NCI-H1092 (cell line): Measurements from ENCODE around the gene RCOR3.
"Not testable (repeated sequence)": the region's sequence is repeated elsewhere in the genome, so short reads cannot be mapped to it uniquely, and the experiment has no call there.

Experiments used
- DNase-seq: peaks from one replicate; lab custom pipeline; 2025; lab: John Stamatoyannopoulos, UW

The RCOR3 gene

GRCh38 chr1:211340622-211341507 lies 81.7 kb downstream of the RCOR3 start:
- DNase-seq, result no peak

GRCh38 chr1:211341999-211342398 lies 82.8 kb downstream of the RCOR3 start:
- no peak for DNase-seq

DNA sequence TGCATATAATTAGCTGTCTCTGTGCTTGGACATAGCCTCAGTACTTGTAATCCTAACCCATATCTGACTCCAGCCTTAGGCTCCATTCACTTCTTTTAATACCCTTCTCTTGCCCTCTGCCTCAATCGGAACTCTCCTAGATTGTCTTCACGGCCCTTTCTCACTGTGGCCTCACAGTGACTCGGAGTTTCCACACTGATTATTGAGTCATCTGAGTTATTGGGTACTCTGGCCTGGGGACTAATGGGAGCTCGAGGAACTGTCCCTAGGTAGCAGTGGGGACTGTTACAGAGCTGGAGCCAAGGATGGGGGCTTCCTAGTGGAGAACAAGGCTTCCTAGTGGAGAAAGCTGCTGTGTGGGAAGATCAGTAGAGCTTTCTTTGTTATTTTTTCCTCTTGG lies 84.4 kb downstream of the RCOR3 start:
- no peak for DNase-seq

DNA sequence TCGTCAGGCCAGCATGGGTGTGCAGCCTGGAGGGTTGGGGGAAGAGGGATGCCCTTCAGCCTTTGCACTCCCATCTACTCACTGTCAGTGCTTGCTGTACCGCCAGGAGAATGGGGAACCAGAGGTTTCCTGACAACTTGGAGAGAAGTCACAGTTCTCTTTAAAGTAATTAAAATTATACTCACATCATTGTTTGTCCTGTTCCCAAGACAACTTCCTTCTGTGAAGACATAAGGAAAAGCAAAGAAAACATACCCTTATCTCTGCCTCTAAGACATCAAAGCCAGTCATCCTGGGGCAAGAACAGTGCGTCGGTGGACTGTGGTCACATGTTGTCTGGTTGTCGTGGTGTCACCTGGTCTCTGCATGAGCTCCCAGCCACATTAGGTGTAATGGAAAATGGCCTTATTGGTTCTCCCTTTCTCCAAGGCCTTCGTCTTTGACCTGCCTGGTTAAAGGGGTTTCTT lies 85.0 kb downstream of the RCOR3 start:
- no peak for DNase-seq

- DNase-seq, result no peak
These were observed 86.6 kb downstream of the RCOR3 start for GRCh38 chr1:211345719-211346118.

- DNase-seq, result no peak
These were observed 88.1 kb downstream of the RCOR3 start for GRCh38 chr1:211347077-211347844.

GRCh38 chr1:211348547-211348946 lies 89.4 kb downstream of the RCOR3 start:
- no peak for DNase-seq

- no peak for DNase-seq
These were observed 90.6 kb downstream of the RCOR3 start for GRCh38 chr1:211349741-211350140.

GRCh38 chr1:211352055-211352454 lies 92.9 kb downstream of the RCOR3 start:
- not testable (repeated sequence) for DNase-seq

DNA sequence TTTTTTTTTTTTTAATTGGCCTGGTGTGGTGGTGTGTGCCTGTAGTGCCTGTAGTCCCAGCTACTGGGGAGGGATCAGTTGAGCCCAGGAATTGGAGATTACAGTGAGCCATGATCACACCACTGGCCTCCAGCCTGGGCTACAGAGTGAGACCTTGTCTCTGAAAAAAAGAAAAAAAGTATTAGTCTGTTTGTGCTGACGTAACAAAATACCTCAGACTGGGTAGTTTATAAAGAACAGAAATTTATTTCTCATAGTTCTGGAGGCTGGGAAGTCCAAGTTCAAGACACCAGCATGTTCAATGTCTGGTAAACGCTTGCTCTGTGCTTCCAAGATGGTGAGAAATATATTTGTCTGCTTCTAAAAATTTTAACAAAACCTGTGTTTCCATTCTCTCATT lies 93.3 kb downstream of the RCOR3 start:
- no peak for DNase-seq

GRCh38 chr1:211352985-211353515 lies 93.9 kb downstream of the RCOR3 start:
- DNase-seq, result no peak

- DNase-seq, result no peak
These were observed 94.5 kb downstream of the RCOR3 start for GRCh38 chr1:211353562-211354212.

DNA sequence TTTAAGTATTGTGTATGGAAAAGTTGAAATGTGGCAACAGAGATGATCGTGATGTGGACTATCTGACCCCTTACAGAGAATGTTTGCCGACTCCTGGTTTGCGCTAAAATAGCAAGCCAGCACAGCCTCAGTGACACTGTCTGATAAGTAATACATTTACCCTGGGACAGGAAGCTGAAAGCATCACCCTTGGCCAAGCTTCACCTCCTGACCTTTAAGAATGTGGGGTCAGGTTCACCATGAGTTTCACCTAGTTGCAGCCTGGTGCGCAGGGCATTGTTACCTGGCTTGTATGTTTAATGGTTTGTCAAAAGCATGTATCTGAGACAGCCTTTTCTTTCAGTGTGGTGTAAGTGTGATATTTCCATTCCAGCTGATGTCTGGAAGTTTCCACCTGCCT lies 96.7 kb downstream of the RCOR3 start:
- no peak for DNase-seq

DNA sequence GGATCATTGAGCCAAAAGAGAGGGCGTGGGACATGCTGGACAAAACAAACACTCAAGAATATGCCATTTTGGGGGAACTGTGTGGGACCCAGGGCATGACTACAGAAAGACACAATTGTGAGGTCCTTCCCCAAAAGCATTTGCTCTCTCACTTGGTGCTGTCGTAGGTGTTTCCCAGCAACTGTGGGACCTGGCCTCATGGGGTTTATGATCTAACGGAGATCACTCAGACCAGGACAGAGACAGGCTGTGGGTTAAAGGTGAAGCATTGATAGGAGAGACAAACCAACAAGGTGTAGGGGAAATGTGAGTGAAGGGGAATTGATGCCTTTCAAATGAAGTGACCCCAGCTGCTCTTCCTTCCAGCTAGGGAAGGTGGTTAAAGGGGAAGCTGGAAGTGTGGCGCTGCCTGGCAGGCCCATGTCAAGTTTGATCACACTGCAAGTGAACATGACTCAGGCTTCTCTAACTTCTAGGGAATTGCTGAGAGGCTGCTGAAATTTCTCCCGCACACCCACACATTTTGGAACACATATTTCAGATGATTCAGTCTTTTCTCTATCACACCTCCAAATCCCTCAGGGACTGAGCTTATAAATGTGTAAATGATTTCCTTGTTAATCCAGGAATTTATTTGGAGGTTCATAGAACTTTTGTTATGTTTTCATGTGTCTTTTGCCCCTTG lies 97.7 kb downstream of the RCOR3 start:
- DNase-seq, result no peak

- no peak for DNase-seq
These were observed 99.5 kb downstream of the RCOR3 start for GRCh38 chr1:211358685-211359084.

- DNase-seq, result no peak
These were observed 100.7 kb downstream of the RCOR3 start for GRCh38 chr1:211359876-211360275.

DNA sequence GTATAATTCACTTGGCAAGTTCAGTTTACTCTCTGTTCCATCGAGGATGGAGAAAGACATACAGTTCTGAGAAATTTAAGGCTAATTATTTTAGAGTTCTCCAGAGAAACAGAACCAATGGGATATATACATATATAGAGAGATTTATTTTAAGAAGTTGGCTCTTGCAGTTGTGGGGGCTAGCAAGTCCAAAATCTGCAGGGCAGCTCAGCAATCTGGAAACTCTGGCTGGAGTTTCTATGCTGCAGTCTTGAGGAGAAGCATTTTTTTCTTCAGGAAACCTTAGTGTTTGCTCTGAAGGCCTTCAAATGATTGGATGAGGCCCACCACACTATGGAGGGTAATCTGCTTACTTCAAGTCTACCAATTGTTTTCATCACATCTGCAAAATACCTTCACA lies 102.0 kb downstream of the RCOR3 start:
- DNase-seq, result no peak
